SK-N-SH treated with all-trans-retinoic acid at 6 μM for 48 hours (cell line): ENCODE data around the gene SLC19A1.
A peak's percentile ranks its signal among the peaks of the same experiment; 100 is the strongest.

Experiments
- ATAC-seq: fragments of 200-7000 bp; cut with Tn5 transposase; 3 replicates; pipeline ENCODE4 v1.9.1; 2020; ENCODE audit warnings: mild to moderate bottlenecking, moderate library complexity
- ARNTL ChIP-seq: fragments of 450-650 bp; formaldehyde crosslinking; IDR thresholded peaks from 2 replicates; pipeline ENCODE4 v1.5.0; 2020; ENCODE audit warnings: low read depth, mild to moderate bottlenecking, moderate library complexity, borderline replicate concordance
- BACH2 ChIP-seq: fragments of 250-450 bp; sonication (Bioruptor Pico); IDR thresholded peaks from 2 replicates; pipeline ENCODE4 v1.9.0; 2021; ENCODE audit warnings: mild to moderate bottlenecking, borderline replicate concordance
- CSDC2 ChIP-seq: fragments of 250-450 bp; sonication (Bioruptor Pico); IDR thresholded peaks from 2 replicates; pipeline ENCODE4 v1.5.0; 2020; ENCODE audit warnings: mild to moderate bottlenecking, moderate library complexity
- ESRRG ChIP-seq: fragments of 250-450 bp; sonication (Bioruptor Pico); IDR thresholded peaks from 2 replicates; pipeline ENCODE4 v1.6.1; 2021; ENCODE audit warnings: mild to moderate bottlenecking
- GLIS3 ChIP-seq: fragments of 250-450 bp; sonication (Bioruptor Pico); IDR thresholded peaks from 2 replicates; pipeline ENCODE4 v1.5.0; 2020; ENCODE audit warnings: mild to moderate bottlenecking, moderate library complexity
- ISL1 ChIP-seq: fragments of 250-450 bp; sonication (Bioruptor Pico); IDR thresholded peaks from 2 replicates; pipeline ENCODE4 v2.1.2; 2022; ENCODE audit warnings: mild to moderate bottlenecking, moderate library complexity
- OSR1 ChIP-seq: fragments of 250-450 bp; sonication (Bioruptor Pico); IDR thresholded peaks from 2 replicates; pipeline ENCODE4 v1.8.0; 2022; ENCODE audit warnings: moderate library complexity, mild to moderate bottlenecking, inconsistent platforms
- POU6F1 ChIP-seq: fragments of 250-450 bp; sonication (Bioruptor Pico); IDR thresholded peaks from 2 replicates; pipeline ENCODE4 v1.8.0; 2021; ENCODE audit warnings: low read depth, mild to moderate bottlenecking, moderate library complexity, borderline replicate concordance
- PPARA ChIP-seq: fragments of 250-450 bp; sonication (Bioruptor Pico); IDR thresholded peaks from 2 replicates; pipeline ENCODE4 v1.5.0; 2020; ENCODE audit warnings: mild to moderate bottlenecking, borderline replicate concordance
- RARB ChIP-seq: fragments of 250-450 bp; sonication (Bioruptor Pico); IDR thresholded peaks from 2 replicates; pipeline ENCODE4 v1.8.0; 2021; ENCODE audit warnings: mild to moderate bottlenecking, moderate library complexity
- SNAI2 ChIP-seq: fragments of 250-450 bp; sonication (Bioruptor Pico); IDR thresholded peaks from 2 replicates; pipeline ENCODE4 v1.5.0; 2020; ENCODE audit warnings: mild to moderate bottlenecking, moderate library complexity
- TCF4 ChIP-seq: fragments of 250-450 bp; sonication (Bioruptor Pico); IDR thresholded peaks from 2 replicates; pipeline ENCODE4 v1.8.0; 2021; ENCODE audit warnings: mild to moderate bottlenecking, moderate library complexity, borderline replicate concordance
- TOX ChIP-seq: fragments of 250-450 bp; sonication (Bioruptor Pico); IDR thresholded peaks from 2 replicates; pipeline ENCODE4 v1.8.0; 2021; ENCODE audit warnings: mild to moderate bottlenecking, moderate library complexity, borderline replicate concordance
- ZC3H10 ChIP-seq: fragments of 250-450 bp; sonication (Bioruptor Pico); IDR thresholded peaks from 2 replicates; pipeline ENCODE4 v1.5.1; 2021; ENCODE audit warnings: mild to moderate bottlenecking, moderate library complexity
- ZFP3 ChIP-seq: fragments of 250-450 bp; sonication (Bioruptor Pico); IDR thresholded peaks from 2 replicates; pipeline ENCODE4 v1.5.0; 2020; ENCODE audit warnings: mild to moderate bottlenecking, moderate library complexity
- ZNF565 ChIP-seq: fragments of 450-650 bp; formaldehyde crosslinking; conservative IDR thresholded peaks from 2 replicates; pipeline ENCODE4 v1.5.0; 2020; ENCODE audit warnings: low read depth, mild to moderate bottlenecking, moderate library complexity
- ZNF70 ChIP-seq: fragments of 450-650 bp; formaldehyde crosslinking; IDR thresholded peaks from 2 replicates; pipeline ENCODE4 v1.5.0; 2020; ENCODE audit warnings: mild to moderate bottlenecking, moderate library complexity
- ZNF8 ChIP-seq: fragments of 450-650 bp; formaldehyde crosslinking; IDR thresholded peaks from 2 replicates; pipeline ENCODE4 v1.5.0; 2020; ENCODE audit warnings: mild to moderate bottlenecking, moderate library complexity
- TF ChIP-seq, protein P1 (sequence below): fragments of 250-450 bp; sonication (Bioruptor Pico); IDR thresholded peaks from 2 replicates; pipeline ENCODE4 v1.5.1; 2021; ENCODE audit warnings: mild to moderate bottlenecking, moderate library complexity
- TF ChIP-seq, protein P2 (sequence below): fragments of 250-450 bp; sonication (Bioruptor Pico); IDR thresholded peaks from 2 replicates; pipeline ENCODE4 v1.5.0; 2020; ENCODE audit warnings: mild to moderate bottlenecking, moderate library complexity
- TF ChIP-seq, protein P3 (sequence below): fragments of 250-450 bp; sonication (Bioruptor Pico); IDR thresholded peaks from 2 replicates; pipeline ENCODE4 v1.5.1; 2020; ENCODE audit warnings: low read depth, mild to moderate bottlenecking, moderate library complexity

The SLC19A1 gene

DNA sequence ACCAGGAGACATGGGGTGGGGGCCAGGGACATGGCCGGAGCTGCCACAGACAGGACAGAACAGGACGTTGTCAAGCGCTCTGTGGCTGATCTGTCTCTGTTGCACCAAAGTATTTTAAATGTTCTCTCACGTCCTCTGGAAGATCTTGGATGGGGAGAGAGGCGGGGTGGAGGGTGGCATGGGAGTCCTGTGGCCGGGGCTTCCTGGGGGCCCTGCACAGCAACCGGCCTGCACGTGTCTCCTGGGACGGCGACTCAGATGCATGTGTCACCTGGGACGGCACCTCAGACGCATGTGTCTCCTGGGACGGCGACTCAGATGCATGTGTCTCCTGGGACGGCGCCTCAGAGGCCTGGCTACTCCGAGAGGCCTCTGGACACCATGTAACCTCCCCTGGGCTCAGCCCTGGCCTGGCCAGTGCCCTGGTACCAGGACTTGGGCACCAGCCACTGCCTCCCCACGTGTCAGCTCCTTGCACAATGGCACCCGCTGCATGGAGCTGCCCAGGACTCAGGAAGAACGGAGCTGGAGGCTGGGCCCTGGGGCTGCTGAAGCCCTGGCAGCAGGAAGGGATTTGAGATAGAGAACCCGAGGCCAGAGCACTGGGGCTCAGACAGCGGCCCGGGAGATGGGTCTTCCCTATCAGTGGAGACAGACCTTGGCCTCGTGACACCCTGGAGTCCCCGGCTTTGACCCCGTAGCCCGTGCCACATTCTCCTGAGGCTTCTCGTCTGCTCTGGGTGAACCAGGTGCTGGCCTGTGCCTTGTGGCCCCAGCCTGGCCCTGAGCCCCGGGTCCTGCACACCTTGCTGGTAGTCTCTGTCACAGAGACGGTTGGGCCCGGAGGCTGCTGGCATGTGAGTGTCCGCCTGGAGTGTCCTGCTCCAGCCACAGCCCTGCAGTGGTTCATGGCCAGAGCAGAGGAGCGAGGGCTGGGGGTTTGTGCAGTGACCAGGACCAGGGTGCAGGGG, 14.7 kb upstream of the SLC19A1 start:
- TF ChIP-seq BACH2 (CRISPR knock-in tag) (no peak), ISL1 (CRISPR knock-in tag) (no peak), ESRRG (CRISPR knock-in tag) (no peak), ZNF8 (CRISPR knock-in tag) (no peak), SNAI2 (CRISPR knock-in tag) (no peak), POU6F1 (CRISPR knock-in tag) (no peak), TOX (CRISPR knock-in tag) (no peak), ZNF70 (CRISPR knock-in tag) (no peak), TCF4 (CRISPR knock-in tag) (no peak), ZC3H10 (no peak), PPARA (CRISPR knock-in tag) (no peak), ARNTL (no peak), CSDC2 (CRISPR knock-in tag) (no peak), RARB (CRISPR knock-in tag) (no peak), ZNF565 (CRISPR knock-in tag) (no peak), OSR1 (CRISPR knock-in tag) (no peak), ZFP3 (CRISPR knock-in tag) (no peak)
- TF ChIP-seq, protein P1, sequence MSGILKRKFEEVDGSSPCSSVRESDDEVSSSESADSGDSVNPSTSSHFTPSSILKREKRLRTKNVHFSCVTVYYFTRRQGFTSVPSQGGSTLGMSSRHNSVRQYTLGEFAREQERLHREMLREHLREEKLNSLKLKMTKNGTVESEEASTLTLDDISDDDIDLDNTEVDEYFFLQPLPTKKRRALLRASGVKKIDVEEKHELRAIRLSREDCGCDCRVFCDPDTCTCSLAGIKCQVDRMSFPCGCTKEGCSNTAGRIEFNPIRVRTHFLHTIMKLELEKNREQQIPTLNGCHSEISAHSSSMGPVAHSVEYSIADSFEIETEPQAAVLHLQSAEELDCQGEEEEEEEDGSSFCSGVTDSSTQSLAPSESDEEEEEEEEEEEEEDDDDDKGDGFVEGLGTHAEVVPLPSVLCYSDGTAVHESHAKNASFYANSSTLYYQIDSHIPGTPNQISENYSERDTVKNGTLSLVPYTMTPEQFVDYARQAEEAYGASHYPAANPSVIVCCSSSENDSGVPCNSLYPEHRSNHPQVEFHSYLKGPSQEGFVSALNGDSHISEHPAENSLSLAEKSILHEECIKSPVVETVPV (CRISPR knock-in tag), result no peak
- TF ChIP-seq, protein P2, sequence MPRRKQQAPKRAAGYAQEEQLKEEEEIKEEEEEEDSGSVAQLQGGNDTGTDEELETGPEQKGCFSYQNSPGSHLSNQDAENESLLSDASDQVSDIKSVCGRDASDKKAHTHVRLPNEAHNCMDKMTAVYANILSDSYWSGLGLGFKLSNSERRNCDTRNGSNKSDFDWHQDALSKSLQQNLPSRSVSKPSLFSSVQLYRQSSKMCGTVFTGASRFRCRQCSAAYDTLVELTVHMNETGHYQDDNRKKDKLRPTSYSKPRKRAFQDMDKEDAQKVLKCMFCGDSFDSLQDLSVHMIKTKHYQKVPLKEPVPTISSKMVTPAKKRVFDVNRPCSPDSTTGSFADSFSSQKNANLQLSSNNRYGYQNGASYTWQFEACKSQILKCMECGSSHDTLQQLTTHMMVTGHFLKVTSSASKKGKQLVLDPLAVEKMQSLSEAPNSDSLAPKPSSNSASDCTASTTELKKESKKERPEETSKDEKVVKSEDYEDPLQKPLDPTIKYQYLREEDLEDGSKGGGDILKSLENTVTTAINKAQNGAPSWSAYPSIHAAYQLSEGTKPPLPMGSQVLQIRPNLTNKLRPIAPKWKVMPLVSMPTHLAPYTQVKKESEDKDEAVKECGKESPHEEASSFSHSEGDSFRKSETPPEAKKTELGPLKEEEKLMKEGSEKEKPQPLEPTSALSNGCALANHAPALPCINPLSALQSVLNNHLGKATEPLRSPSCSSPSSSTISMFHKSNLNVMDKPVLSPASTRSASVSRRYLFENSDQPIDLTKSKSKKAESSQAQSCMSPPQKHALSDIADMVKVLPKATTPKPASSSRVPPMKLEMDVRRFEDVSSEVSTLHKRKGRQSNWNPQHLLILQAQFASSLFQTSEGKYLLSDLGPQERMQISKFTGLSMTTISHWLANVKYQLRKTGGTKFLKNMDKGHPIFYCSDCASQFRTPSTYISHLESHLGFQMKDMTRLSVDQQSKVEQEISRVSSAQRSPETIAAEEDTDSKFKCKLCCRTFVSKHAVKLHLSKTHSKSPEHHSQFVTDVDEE, result no peak
- no peak for ATAC-seq

DNA sequence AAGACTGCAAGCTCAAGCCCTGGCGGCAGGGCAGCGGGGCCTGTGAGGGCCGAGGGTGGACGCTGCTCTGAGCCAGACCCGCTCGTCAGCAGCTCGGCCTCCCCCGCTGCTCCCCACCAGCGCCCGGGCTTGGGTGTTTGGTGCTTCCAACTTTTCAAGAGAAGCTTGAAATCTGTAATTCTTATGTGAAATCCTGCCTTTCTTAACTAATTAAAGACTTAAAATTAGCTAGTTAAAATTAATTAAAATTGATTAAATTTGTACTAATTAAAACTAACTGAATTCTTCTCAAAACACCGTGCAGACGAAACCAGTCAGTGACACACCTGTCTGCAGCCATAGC, 14.0 kb upstream of the SLC19A1 start:
- TF ChIP-seq PPARA (CRISPR knock-in tag), result no peak
- no peak for TF ChIP-seq GLIS3
- no peak for TF ChIP-seq ZC3H10
- no peak for ATAC-seq

- TF ChIP-seq RARB (CRISPR knock-in tag), result no peak
- TF ChIP-seq ZNF70 (CRISPR knock-in tag), result peak; percentile 99
- TF ChIP-seq, protein P3, sequence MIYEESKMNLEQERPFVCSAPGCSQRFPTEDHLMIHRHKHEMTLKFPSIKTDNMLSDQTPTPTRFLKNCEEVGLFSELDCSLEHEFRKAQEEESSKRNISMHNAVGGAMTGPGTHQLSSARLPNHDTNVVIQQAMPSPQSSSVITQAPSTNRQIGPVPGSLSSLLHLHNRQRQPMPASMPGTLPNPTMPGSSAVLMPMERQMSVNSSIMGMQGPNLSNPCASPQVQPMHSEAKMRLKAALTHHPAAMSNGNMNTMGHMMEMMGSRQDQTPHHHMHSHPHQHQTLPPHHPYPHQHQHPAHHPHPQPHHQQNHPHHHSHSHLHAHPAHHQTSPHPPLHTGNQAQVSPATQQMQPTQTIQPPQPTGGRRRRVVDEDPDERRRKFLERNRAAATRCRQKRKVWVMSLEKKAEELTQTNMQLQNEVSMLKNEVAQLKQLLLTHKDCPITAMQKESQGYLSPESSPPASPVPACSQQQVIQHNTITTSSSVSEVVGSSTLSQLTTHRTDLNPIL, result no peak
- TF ChIP-seq ESRRG (CRISPR knock-in tag), result peak; percentile 18; the same call in 1 of the 2 replicates
- TF ChIP-seq TCF4 (CRISPR knock-in tag), result 0 out of 2 replicates have a peak, but pooled peaks have one; percentile 20
- TF ChIP-seq ZFP3 (CRISPR knock-in tag), result peak; percentile 75; the same call in 1 of the 2 replicates
- 0 out of 2 replicates have a peak, but pooled peaks have one; percentile 46 for TF ChIP-seq CSDC2 (CRISPR knock-in tag)
- ATAC-seq, result peak; percentile 94
Observed at GRCh38 chr21:45555557-45556301, 13.5 kb upstream of the SLC19A1 start.
